K562 (cell line): ENCODE measurements around the gene HBB. TPM values are rescaled to one million over a fixed set of nuclear protein-coding genes. Genes with fewer than 3 reads are reported as not detected.

Source experiments
- BACH1 ChIP-seq: fragments of 200-800 bp; sonication (Bioruptor generic); IDR thresholded peaks from 2 replicates; pipeline ENCODE4 v1.6.1; 2016; ENCODE audit warnings: missing genetic modification characterization, missing compliant biosample characterization
- ELF2 ChIP-seq: fragments of 250-450 bp; sonication (Bioruptor Pico); IDR thresholded peaks from 2 replicates; pipeline ENCODE4 v1.5.0; 2021; ENCODE audit warnings: mild to moderate bottlenecking
- FOXJ3 ChIP-seq: sonication (generic); formaldehyde crosslinking; IDR thresholded peaks from 2 replicates; pipeline ENCODE4 v1.4.0; 2020; ENCODE audit warnings: mild to moderate bottlenecking, missing genetic modification reagents
- KDM5B ChIP-seq: fragments of 200-600 bp; sonication (generic); IDR thresholded peaks from 2 replicates; pipeline ENCODE4 v1.6.1; 2012; ENCODE audit warnings: low read depth, mild to moderate bottlenecking, moderate library complexity, low read length, control low read depth, inconsistent platforms; ENCODE audit not compliant: insufficient replicate concordance
- MCM7 ChIP-seq, 2 experiments: fragments of 450-650 bp; IDR thresholded peaks; 2 replicates each; pipeline ENCODE4 v1.6.1; 2016 to 2018
- RBM25 ChIP-seq: fragments of 200-400 bp; formaldehyde crosslinking; IDR thresholded peaks from 2 replicates; pipeline ENCODE4 v1.6.1; 2018; ENCODE audit warnings: low read length, low read depth, moderate library complexity; ENCODE audit not compliant: severe bottlenecking
- TAF7 ChIP-seq: fragments of 450-650 bp; IDR thresholded peaks from 2 replicates; pipeline ENCODE4 v1.6.1; 2016; ENCODE audit warnings: missing genetic modification characterization, missing compliant biosample characterization
- XRCC5 ChIP-seq: fragments of 200-400 bp; formaldehyde crosslinking; IDR thresholded peaks from 2 replicates; pipeline ENCODE4 v1.6.1; 2017; ENCODE audit warnings: low read depth, mild to moderate bottlenecking, low read length
- ZNF143 ChIP-seq: sonication (generic); formaldehyde crosslinking; IDR thresholded peaks from 2 replicates; pipeline ENCODE4 v1.9.0; 2022; ENCODE audit warnings: mild to moderate bottlenecking, missing genetic modification reagents
- ZNF408 ChIP-seq: fragments of 250-450 bp; sonication (Bioruptor Pico); IDR thresholded peaks from 2 replicates; pipeline ENCODE4 v1.4.0; 2020; ENCODE audit warnings: low read depth, mild to moderate bottlenecking, moderate library complexity
- ZNF589 ChIP-seq: fragments of 200-800 bp; sonication (Bioruptor generic); IDR thresholded peaks from 2 replicates; pipeline ENCODE4 v1.6.1; 2016; ENCODE audit warnings: low read depth, missing genetic modification characterization, missing compliant biosample characterization
- polyA plus RNA-seq, 8 experiments: library from polyadenylated mRNA; depleted of rRNA in 4 of 8; stranded (reverse) in 5 of 8; unstranded in 3 of 8; fragments of >200 nt; fragmentation: Nextera tagmentation in 2 of 8; fragmentation: Illumina TruSeq in 1 of 8; extraction: Ambion mirVana in 2 of 8; extraction: Trizol in 1 of 8; gene quantifications; 2 replicates each; pipeline versions ENCODE4 v1.2.1 to v1.2.3, GENCODE V29; 2011 to 2014; ENCODE audit warnings: inconsistent platforms in 1 of 8, missing spikeins in 1 of 8
- total RNA-seq, 7 experiments: library from RNA; depleted of rRNA in 6 of 7; stranded (reverse); fragments of >200 nt in 6 of 7; fragmentation: Illumina TruSeq in 2 of 7; extraction: Trizol in 2 of 7; gene quantifications; 2 replicates each; pipeline versions ENCODE4 v1.2.1 to v1.2.3, GENCODE V29; 2011 to 2021; ENCODE audit warnings: low replicate concordance in 1 of 7
- TF ChIP-seq, protein P1 (sequence below): fragments of 250-450 bp; sonication (Bioruptor Pico); IDR thresholded peaks from 2 replicates; pipeline ENCODE4 v1.8.0; 2022; ENCODE audit warnings: moderate library complexity, mild to moderate bottlenecking, inconsistent platforms
- TF ChIP-seq, protein P2 (sequence below): fragments of 250-450 bp; sonication (Bioruptor Pico); IDR thresholded peaks from 2 replicates; pipeline ENCODE4 v1.4.0; 2020; ENCODE audit warnings: mild to moderate bottlenecking, moderate library complexity, borderline replicate concordance
- TF ChIP-seq, protein P3 (sequence below): fragments of 250-450 bp; sonication (Bioruptor Pico); IDR thresholded peaks from 2 replicates; pipeline ENCODE4 v1.4.0; 2020; ENCODE audit warnings: mild to moderate bottlenecking, moderate library complexity
- TF ChIP-seq, protein P4 (sequence below): IDR thresholded peaks from 3 replicates; pipeline ENCODE4 v1.6.1; 2011; ENCODE audit warnings: borderline replicate concordance, mild to moderate bottlenecking; ENCODE audit not compliant: insufficient read length, insufficient read depth
- TF ChIP-seq, protein P5 (sequence below): sonication (generic); formaldehyde crosslinking; IDR thresholded peaks from 2 replicates; pipeline ENCODE4 v1.8.1; 2022; ENCODE audit warnings: missing genetic modification reagents

The HBB gene
- total and polyA plus RNA-seq, 9 of the 15 experiments (the other 6 are each of a cell fraction or from before 2014, with no cell fraction given) = 0.33 to 3.4 (median 1.2) TPM; not detected in 2

DNA sequence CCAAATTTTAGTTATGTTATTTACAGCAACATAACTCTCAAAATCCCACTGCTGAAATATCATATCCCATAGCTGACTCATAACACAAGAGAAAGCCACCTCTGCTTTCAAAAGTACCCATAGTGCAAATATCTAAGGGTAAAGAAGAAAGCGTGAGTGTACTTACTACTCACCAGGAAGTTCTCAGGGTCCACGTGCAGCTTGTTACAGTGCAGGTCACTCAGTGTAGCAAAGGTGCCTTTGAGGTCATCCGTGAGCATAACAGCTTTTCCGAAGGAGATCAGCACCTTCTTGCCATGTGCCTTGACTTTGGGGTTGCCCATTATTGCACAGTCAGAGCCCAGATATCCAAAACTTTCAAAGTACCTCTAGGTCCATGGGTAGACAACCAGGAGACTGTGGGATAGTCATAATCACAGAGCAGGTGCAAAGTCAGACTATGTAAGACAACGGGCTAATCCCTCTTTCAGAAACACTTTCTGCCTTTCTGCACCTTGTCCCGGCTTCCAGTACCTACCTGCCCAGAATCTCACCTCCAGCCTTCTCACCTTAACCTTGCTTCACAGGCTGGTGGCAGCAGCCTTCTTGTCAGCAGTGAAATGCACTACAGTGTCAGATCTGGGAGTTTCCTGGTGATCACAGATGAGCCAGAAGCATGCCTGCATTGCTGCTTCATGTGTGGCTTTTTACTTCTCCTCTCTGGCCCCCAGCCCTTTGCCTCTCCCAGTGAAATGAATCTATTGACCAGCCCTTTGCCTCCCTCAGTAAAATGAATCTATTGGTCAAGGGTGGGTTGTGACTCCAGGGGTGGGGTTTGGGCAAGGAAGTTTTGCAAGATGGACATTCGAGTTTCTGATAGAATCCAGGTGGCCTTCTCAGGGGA is 16.3 kb upstream of the HBB start (continued):
- TF ChIP-seq, protein P1, sequence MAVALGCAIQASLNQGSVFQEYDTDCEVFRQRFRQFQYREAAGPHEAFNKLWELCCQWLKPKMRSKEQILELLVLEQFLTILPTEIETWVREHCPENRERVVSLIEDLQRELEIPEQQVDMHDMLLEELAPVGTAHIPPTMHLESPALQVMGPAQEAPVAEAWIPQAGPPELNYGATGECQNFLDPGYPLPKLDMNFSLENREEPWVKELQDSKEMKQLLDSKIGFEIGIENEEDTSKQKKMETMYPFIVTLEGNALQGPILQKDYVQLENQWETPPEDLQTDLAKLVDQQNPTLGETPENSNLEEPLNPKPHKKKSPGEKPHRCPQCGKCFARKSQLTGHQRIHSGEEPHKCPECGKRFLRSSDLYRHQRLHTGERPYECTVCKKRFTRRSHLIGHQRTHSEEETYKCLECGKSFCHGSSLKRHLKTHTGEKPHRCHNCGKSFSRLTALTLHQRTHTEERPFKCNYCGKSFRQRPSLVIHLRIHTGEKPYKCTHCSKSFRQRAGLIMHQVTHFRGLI (CRISPR knock-in tag) = no peak
- no peak for TF ChIP-seq ELF2 (CRISPR knock-in tag)
- no peak for TF ChIP-seq MCM7 (IDR thresholded peaks at IDR 0.05)
- TF ChIP-seq, protein P2, sequence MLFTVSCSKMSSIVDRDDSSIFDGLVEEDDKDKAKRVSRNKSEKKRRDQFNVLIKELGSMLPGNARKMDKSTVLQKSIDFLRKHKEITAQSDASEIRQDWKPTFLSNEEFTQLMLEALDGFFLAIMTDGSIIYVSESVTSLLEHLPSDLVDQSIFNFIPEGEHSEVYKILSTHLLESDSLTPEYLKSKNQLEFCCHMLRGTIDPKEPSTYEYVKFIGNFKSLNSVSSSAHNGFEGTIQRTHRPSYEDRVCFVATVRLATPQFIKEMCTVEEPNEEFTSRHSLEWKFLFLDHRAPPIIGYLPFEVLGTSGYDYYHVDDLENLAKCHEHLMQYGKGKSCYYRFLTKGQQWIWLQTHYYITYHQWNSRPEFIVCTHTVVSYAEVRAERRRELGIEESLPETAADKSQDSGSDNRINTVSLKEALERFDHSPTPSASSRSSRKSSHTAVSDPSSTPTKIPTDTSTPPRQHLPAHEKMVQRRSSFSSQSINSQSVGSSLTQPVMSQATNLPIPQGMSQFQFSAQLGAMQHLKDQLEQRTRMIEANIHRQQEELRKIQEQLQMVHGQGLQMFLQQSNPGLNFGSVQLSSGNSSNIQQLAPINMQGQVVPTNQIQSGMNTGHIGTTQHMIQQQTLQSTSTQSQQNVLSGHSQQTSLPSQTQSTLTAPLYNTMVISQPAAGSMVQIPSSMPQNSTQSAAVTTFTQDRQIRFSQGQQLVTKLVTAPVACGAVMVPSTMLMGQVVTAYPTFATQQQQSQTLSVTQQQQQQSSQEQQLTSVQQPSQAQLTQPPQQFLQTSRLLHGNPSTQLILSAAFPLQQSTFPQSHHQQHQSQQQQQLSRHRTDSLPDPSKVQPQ = no peak
- no peak for TF ChIP-seq ZNF143 (CRISPR knock-in tag)
- no peak for TF ChIP-seq XRCC5
- peak; percentile 67 for TF ChIP-seq KDM5B
- TF ChIP-seq TAF7 (tag) = no peak
- TF ChIP-seq, protein P3, sequence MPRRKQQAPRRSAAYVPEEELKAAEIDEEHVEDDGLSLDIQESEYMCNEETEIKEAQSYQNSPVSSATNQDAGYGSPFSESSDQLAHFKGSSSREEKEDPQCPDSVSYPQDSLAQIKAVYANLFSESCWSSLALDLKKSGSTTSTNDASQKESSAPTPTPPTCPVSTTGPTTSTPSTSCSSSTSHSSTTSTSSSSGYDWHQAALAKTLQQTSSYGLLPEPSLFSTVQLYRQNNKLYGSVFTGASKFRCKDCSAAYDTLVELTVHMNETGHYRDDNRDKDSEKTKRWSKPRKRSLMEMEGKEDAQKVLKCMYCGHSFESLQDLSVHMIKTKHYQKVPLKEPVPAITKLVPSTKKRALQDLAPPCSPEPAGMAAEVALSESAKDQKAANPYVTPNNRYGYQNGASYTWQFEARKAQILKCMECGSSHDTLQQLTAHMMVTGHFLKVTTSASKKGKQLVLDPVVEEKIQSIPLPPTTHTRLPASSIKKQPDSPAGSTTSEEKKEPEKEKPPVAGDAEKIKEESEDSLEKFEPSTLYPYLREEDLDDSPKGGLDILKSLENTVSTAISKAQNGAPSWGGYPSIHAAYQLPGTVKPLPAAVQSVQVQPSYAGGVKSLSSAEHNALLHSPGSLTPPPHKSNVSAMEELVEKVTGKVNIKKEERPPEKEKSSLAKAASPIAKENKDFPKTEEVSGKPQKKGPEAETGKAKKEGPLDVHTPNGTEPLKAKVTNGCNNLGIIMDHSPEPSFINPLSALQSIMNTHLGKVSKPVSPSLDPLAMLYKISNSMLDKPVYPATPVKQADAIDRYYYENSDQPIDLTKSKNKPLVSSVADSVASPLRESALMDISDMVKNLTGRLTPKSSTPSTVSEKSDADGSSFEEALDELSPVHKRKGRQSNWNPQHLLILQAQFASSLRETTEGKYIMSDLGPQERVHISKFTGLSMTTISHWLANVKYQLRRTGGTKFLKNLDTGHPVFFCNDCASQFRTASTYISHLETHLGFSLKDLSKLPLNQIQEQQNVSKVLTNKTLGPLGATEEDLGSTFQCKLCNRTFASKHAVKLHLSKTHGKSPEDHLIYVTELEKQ (CRISPR knock-in tag) = no peak
- TF ChIP-seq, protein P4, sequence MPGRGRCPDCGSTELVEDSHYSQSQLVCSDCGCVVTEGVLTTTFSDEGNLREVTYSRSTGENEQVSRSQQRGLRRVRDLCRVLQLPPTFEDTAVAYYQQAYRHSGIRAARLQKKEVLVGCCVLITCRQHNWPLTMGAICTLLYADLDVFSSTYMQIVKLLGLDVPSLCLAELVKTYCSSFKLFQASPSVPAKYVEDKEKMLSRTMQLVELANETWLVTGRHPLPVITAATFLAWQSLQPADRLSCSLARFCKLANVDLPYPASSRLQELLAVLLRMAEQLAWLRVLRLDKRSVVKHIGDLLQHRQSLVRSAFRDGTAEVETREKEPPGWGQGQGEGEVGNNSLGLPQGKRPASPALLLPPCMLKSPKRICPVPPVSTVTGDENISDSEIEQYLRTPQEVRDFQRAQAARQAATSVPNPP = no peak
- TF ChIP-seq BACH1 = 0 out of 2 replicates have a peak, but pooled peaks have one; percentile 32
- TF ChIP-seq, protein P5, sequence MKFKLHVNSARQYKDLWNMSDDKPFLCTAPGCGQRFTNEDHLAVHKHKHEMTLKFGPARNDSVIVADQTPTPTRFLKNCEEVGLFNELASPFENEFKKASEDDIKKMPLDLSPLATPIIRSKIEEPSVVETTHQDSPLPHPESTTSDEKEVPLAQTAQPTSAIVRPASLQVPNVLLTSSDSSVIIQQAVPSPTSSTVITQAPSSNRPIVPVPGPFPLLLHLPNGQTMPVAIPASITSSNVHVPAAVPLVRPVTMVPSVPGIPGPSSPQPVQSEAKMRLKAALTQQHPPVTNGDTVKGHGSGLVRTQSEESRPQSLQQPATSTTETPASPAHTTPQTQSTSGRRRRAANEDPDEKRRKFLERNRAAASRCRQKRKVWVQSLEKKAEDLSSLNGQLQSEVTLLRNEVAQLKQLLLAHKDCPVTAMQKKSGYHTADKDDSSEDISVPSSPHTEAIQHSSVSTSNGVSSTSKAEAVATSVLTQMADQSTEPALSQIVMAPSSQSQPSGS (CRISPR knock-in tag) = no peak
- no peak for TF ChIP-seq FOXJ3 (CRISPR knock-in tag)
- TF ChIP-seq ZNF589 = peak; percentile 44
- TF ChIP-seq ZNF408 (CRISPR knock-in tag) = no peak
- no peak for TF ChIP-seq RBM25
